Measurements from ENCODE around the gene IL12A. TPM values are rescaled to one million over a fixed set of nuclear protein-coding genes. Genes with fewer than 3 reads are reported as not detected.

IL12A gene
- total RNA-seq, 4 donors from 2014 or later: 0.30 TPM; not detected in 3

DNA sequence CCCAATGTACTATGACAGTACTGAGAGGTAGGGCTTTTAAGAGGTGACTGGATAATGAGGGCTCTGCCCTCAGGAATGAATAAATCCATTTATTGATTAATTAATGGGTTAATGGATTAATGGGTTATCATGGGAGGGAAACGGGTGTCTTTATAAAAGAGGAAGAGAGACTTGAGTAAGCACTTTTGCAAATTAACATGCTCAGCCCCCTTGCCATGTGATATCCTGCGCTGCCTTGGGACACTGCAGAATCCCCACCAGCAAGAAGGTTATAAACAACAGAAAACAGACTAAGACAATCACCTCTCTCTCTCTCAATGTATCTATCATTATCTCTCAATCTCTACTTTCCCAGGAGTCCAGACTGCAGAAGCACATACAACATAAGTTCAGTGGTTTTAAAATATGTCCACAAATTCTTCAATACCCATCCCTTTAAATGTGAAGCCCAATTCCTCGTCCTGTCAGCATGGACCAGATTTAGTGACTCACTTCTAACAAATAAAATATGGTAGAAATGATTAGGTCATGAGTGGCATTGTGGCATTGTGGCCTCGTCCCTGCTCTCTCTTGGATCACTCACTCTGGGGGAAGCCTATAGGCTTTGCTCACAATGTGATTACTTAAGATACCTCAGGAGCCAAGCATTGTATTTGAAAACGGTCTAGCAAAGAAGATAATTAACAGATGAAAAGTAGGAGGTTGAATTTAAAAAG is 40.0 kb upstream of the IL12A start:
- Histone ChIP-seq H3K27ac (no peak overlapping the region), H3K4me3 (no peak overlapping the region), H3K4me1 (no peaks in the 10 kb centered on the region), H3K27me3 (peaks cover 4% of the 10 kb centered on the region), H3K9me3 (no peaks in the 10 kb centered on the region), H3K36me3 (no peaks in the 10 kb centered on the region)
- WGBS: 60% methylated on average over 5 of the region's 5 CpGs
- TF ChIP-seq EP300 (IDR thresholded peaks at IDR 0.05) (no peak), POLR2AphosphoS5 (IDR thresholded peaks at IDR 0.05) (no peak), POLR2A (IDR thresholded peaks at IDR 0.05) (no peak), CTCF (IDR thresholded peaks at IDR 0.05) (no peak)
- no peak for DNase-seq (ENCODE audit: low spot score in 2 of 2)

DNA sequence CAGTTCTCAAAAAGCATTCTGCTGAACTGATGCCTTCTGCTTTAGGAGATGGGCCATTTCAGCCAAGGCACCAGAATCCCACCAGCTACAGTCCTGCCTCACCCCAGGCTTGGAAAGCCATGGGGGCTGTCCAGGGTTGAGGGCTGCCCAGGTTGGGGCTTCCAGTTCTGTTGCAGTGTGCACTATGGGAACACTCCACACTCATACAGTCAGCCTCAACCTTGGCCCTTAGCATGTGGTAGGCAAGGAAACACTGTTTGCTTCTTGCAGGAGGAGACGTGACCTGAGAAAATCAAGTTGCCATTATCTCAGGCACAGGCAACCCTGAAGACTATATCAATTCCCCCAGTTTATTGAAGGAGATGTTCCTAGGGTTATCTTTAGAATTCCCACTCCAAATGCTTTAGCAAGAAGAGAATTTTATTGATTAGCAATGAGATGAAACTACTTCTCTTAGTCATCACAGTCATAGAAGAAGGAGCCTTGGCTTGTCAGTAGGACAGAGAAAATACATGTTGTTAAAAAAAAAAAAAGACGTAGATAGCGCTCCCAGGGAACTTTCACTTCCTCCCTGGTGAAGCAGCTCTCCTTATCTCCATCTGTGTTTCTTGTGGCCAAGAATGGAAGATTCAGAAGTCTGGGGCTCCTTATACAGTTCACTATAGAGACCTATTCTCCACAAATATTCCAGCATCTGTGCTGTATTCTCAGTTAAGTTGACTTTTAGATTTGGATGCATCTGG is 38.3 kb upstream of the IL12A start:
- whole genome bisulfite sequencing: 55% methylated on average over 3 of the region's 3 CpGs
- TF ChIP-seq POLR2AphosphoS5 (IDR thresholded peaks at IDR 0.05) (no peak), POLR2A (IDR thresholded peaks at IDR 0.05) (no peak), EP300 (IDR thresholded peaks at IDR 0.05) (no peak), CTCF (IDR thresholded peaks at IDR 0.05) (no peak)
- no peak overlapping the region for H3K4me3 ChIP-seq
- H3K4me1 ChIP-seq: no peaks in the 10 kb centered on the region
- H3K36me3 ChIP-seq: no peaks in the 10 kb centered on the region
- H3K9me3 ChIP-seq: no peaks in the 10 kb centered on the region
- peaks cover 4% of the 10 kb centered on the region for H3K27me3 ChIP-seq
- DNase-seq (ENCODE audit: low spot score in 2 of 2): no peak
- no peak overlapping the region for H3K27ac ChIP-seq

- no peak overlapping the region for H3K4me3 ChIP-seq
- DNase-seq (ENCODE audit: low spot score in 2 of 2): no peak
- peaks cover 4% of the 10 kb centered on the region for H3K27me3 ChIP-seq
- TF ChIP-seq CTCF (IDR thresholded peaks at IDR 0.05) (no peak), EP300 (IDR thresholded peaks at IDR 0.05) (no peak), POLR2A (IDR thresholded peaks at IDR 0.05) (no peak), POLR2AphosphoS5 (IDR thresholded peaks at IDR 0.05) (no peak)
- no peak overlapping the region for H3K27ac ChIP-seq
- no peaks in the 10 kb centered on the region for H3K4me1 ChIP-seq
- WGBS: 58% methylated on average over 2 of the region's 2 CpGs
- no peaks in the 10 kb centered on the region for H3K9me3 ChIP-seq
- H3K36me3 ChIP-seq: no peaks in the 10 kb centered on the region
These were observed 37.1 kb upstream of the IL12A start for GRCh38 chr3:159951540-159951939.

DNA sequence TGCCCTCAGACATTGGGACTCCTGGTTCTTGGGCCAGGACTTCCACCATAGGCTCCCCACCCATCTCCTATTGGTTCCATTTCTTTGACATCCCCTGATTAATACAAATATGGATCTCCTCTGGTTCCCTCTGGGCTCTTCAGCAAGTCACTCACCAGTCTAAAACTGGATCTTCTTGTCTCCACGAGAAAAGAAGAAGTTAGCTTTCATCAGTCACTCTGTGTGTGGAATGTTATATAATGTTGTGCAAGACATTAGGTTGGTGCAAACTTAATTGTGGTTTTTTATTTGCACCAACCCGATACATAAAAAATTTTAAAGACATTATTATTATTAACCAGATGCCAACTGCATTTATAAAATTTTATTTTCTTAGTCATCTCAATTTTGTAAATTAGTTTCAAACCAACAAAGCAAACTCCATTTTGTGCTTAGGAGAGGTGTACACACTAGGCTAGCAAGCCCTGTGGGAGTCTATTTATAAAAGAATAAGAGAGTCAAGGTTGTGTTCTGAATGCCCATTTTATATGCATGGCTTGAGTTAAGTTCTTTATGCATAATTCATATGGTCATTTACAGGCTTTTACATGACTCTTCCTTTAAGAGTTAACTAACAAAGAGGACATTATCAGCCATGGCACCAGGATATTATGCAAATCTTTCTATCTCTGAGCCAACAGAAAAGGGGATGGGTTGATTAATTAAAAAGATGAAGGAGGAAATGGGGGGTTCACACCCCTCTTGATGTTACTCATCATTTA is 35.1 kb upstream of the IL12A start:
- WGBS: 55% methylated on average over 2 of the region's 2 CpGs
- no peak overlapping the region for H3K27ac ChIP-seq
- no peak for TF ChIP-seq POLR2AphosphoS5 (IDR thresholded peaks at IDR 0.05)
- no peak for TF ChIP-seq CTCF (IDR thresholded peaks at IDR 0.05)
- H3K27me3 ChIP-seq: peaks cover 4% of the 10 kb centered on the region
- no peak for DNase-seq (ENCODE audit: low spot score in 2 of 2)
- no peak overlapping the region for H3K4me3 ChIP-seq
- no peaks in the 10 kb centered on the region for H3K9me3 ChIP-seq
- no peaks in the 10 kb centered on the region for H3K36me3 ChIP-seq
- H3K4me1 ChIP-seq: no peaks in the 10 kb centered on the region

All from suprapubic skin (tissue), 4 donors.